Fibroblast of lung (primary cell): Measurements from ENCODE around the gene GYPC. TPM values are rescaled to one million over a fixed set of nuclear protein-coding genes. Genes with fewer than 3 reads are reported as not detected.
"Not testable (repeated sequence)": the region's sequence is repeated elsewhere in the genome, so short reads cannot be mapped to it uniquely, and the experiment has no call there.

Experiments
- DNase-seq, 2 donors: peaks; one replicate each; pipeline versions ENCODE4 v3.0.0 to v3.0.0-alpha.2; 2010; ENCODE audit warnings: low read depth in 2 of 2
- H2AFZ ChIP-seq: 2 replicates; pipeline ENCODE4 v1.5.1; 2012; ENCODE audit warnings: low read length, control low read depth, inconsistent platforms
- H3K27ac ChIP-seq: 2 replicates; pipeline ENCODE4 v1.5.1; 2011; ENCODE audit warnings: low read length, control low read depth; ENCODE audit not compliant: insufficient read depth
- H3K27me3 ChIP-seq: 2 replicates; pipeline ENCODE4 v1.5.1; 2011; ENCODE audit warnings: mild to moderate bottlenecking, low read length; ENCODE audit not compliant: control insufficient read depth, insufficient read depth
- H3K36me3 ChIP-seq: 2 replicates; pipeline ENCODE4 v1.5.1; 2011; ENCODE audit warnings: low read length; ENCODE audit not compliant: control insufficient read depth, insufficient read depth
- H3K4me1 ChIP-seq: 2 replicates; pipeline ENCODE4 v1.5.1; 2011; ENCODE audit warnings: low read length; ENCODE audit not compliant: control insufficient read depth, insufficient read depth; ENCODE audit errors: extremely low read depth
- H3K4me2 ChIP-seq: 2 replicates; pipeline ENCODE4 v1.5.1; 2011; ENCODE audit warnings: low read length, control low read depth; ENCODE audit not compliant: insufficient read depth; ENCODE audit errors: extremely low read depth
- H3K4me3 ChIP-seq, 4 experiments: fragments of 200-600 bp in 1 of 4; sonication (generic) in 1 of 4; replicated peaks in 1 of 4; 2 replicates each; pipeline ENCODE4 v1.5.1; 2011 to 2016; ENCODE audit warnings: low read length in 4 of 4, low read depth in 3 of 4, mild to moderate bottlenecking in 3 of 4, control low read depth in 2 of 4, inconsistent platforms in 1 of 4, mixed read lengths in 1 of 4; ENCODE audit not compliant: insufficient read depth in 1 of 4; ENCODE audit errors: control extremely low read depth in 1 of 4
- H3K79me2 ChIP-seq: 2 replicates; pipeline ENCODE4 v1.5.1; 2012; ENCODE audit warnings: mild to moderate bottlenecking, low read length, inconsistent platforms; ENCODE audit not compliant: control insufficient read depth, insufficient read depth
- H3K9ac ChIP-seq: 2 replicates; pipeline ENCODE4 v1.5.1; 2011; ENCODE audit warnings: mild to moderate bottlenecking, low read length, control low read depth; ENCODE audit not compliant: insufficient read depth
- H3K9me3 ChIP-seq: 2 replicates; pipeline ENCODE4 v1.5.1; 2012; ENCODE audit warnings: low read depth, low read length; ENCODE audit not compliant: control insufficient read depth, insufficient read depth
- H4K20me1 ChIP-seq: 2 replicates; pipeline ENCODE4 v1.5.1; 2011; ENCODE audit warnings: low read length; ENCODE audit not compliant: control insufficient read depth, insufficient read depth; ENCODE audit errors: extremely low read depth
- CTCF ChIP-seq, 2 donors: IDR thresholded peaks in 1 of 2; conservative IDR thresholded peaks in 1 of 2; 1 replicate in 1 of 2; 2 replicates in 1 of 2; pipeline ENCODE4 v1.5.1; 2011 to 2012; ENCODE audit warnings: low read length in 2 of 2, control low read depth in 1 of 2, inconsistent platforms in 1 of 2, low read depth in 1 of 2, mild to moderate bottlenecking in 1 of 2
- EZH2 ChIP-seq: IDR thresholded peaks from 2 replicates; pipeline ENCODE4 v1.5.1; 2012; ENCODE audit warnings: low read length, control low read depth, mild to moderate bottlenecking; ENCODE audit errors: missing control alignments
- polyA plus RNA-seq, 2 donors: library from polyadenylated mRNA; depleted of rRNA in 1 of 2; stranded (reverse) in 1 of 2; unstranded in 1 of 2; fragments of >200 nt; gene quantifications; 2 replicates each; pipeline ENCODE4 v1.2.1, GENCODE V29; 2011 to 2012; ENCODE audit warnings: missing spikeins in 1 of 2
- total RNA-seq: library from RNA; depleted of rRNA; stranded (reverse); fragments of >200 nt; gene quantifications from 2 replicates; pipeline ENCODE4 v1.2.1, GENCODE V29; 2014

GYPC gene
- total and polyA plus RNA-seq, 2 donors (not counting 1 experiment from before 2014, with no cell fraction given), result 135 to 167 TPM

DNA sequence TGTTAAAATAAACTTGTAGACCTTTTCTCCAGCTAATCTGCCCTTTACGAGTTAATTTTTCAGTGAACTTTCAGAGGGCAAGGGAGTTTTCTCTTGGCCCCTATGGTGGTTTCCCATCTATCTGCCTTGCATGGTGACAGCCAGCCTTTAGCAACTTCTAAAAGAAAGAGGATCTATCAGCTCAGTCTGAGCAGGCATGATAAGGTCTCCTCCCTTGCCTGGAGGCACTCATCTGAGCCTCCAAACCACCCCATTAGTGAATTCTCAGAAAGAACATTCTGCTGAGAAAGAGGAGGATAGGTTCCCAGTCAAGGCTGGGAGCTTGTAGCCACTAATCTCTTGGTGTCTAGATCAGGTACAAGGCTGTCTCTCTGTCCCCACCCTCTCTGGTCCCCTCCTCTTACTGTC lies 10.7 kb upstream of the GYPC start:
- Histone ChIP-seq H3K36me3 (no peaks in the 10 kb centered on the region), H2AFZ (no peak overlapping the region), H3K4me3 (no peak overlapping the region), H3K79me2 (no peaks in the 10 kb centered on the region), H4K20me1 (no peaks in the 10 kb centered on the region), H3K4me1 (no peaks in the 10 kb centered on the region), H3K4me2 (no peak overlapping the region), H3K9me3 (no peaks in the 10 kb centered on the region), H3K27ac (no peak overlapping the region), H3K27me3 (no peaks in the 10 kb centered on the region), H3K9ac (no peak overlapping the region)
- TF ChIP-seq CTCF (conservative IDR thresholded peaks at IDR 0.05 in 1 of 2, IDR thresholded peaks at IDR 0.05 in 1 of 2; ENCODE audit: low read depth in 1 of 2, low read length in 2 of 2) (no peak), EZH2 (no peak)
- no peak for DNase-seq

GRCh38 chr2:126646026-126646425 lies 9.9 kb upstream of the GYPC start:
- H4K20me1 ChIP-seq, result no peaks in the 10 kb centered on the region
- H3K27me3 ChIP-seq, result no peaks in the 10 kb centered on the region
- DNase-seq, result no peak
- no peaks in the 10 kb centered on the region for H3K79me2 ChIP-seq
- H2AFZ ChIP-seq, result no peak overlapping the region
- no peak overlapping the region for H3K9ac ChIP-seq
- no peak overlapping the region for H3K4me2 ChIP-seq
- H3K27ac ChIP-seq, result no peak overlapping the region
- no peak for TF ChIP-seq EZH2
- no peak for TF ChIP-seq CTCF (conservative IDR thresholded peaks at IDR 0.05 in 1 of 2, IDR thresholded peaks at IDR 0.05 in 1 of 2; ENCODE audit: low read depth in 1 of 2, low read length in 2 of 2)
- no peak overlapping the region for H3K4me3 ChIP-seq
- H3K4me1 ChIP-seq, result no peaks in the 10 kb centered on the region
- H3K9me3 ChIP-seq, result no peaks in the 10 kb centered on the region
- H3K36me3 ChIP-seq, result no peaks in the 10 kb centered on the region

GRCh38 chr2:126647714-126648344 lies 8.1 kb upstream of the GYPC start:
- DNase-seq, H2AFZ ChIP-seq: not testable (repeated sequence)

GRCh38 chr2:126648345-126648786 lies 7.6 kb upstream of the GYPC start:
- DNase-seq, H3K79me2 ChIP-seq, H2AFZ ChIP-seq, H3K9me3 ChIP-seq, H3K36me3 ChIP-seq, H3K4me3 ChIP-seq, H3K9ac ChIP-seq, H3K27ac ChIP-seq, H4K20me1 ChIP-seq, H3K27me3 ChIP-seq, H3K4me1 ChIP-seq, H3K4me2 ChIP-seq: not testable (repeated sequence)

More at GRCh38 chr2:126647714-126648344, 8.1 kb upstream of the GYPC start:
- not testable (repeated sequence) for H3K27ac ChIP-seq, H3K9ac ChIP-seq, H3K4me3 ChIP-seq, H3K36me3 ChIP-seq, H3K27me3 ChIP-seq, H3K4me2 ChIP-seq, H3K9me3 ChIP-seq, H3K4me1 ChIP-seq, H4K20me1 ChIP-seq, H3K79me2 ChIP-seq
